Measurements from ENCODE around the gene ADAMTS19.

ADAMTS19 gene

GRCh38 chr5:129763651-129764050 lies 303.6 kb downstream of the ADAMTS19 start:
- TF ChIP-seq EP300 (IDR thresholded peaks at IDR 0.05; ENCODE audit: borderline replicate concordance) (no peak), EGR1 (IDR thresholded peaks at IDR 0.05) (no peak), MAX (IDR thresholded peaks at IDR 0.05) (no peak), CEBPB (IDR thresholded peaks at IDR 0.05) (no peak), TEAD4 (IDR thresholded peaks at IDR 0.05) (no peak), TAF1 (IDR thresholded peaks at IDR 0.05; ENCODE audit: low read depth) (no peak), FOXM1 (IDR thresholded peaks at IDR 0.05; ENCODE audit: borderline replicate concordance, low read depth) (no peak)

- TF ChIP-seq TCF12 (IDR thresholded peaks at IDR 0.05; ENCODE audit: low read depth) (no peak), FOXM1 (IDR thresholded peaks at IDR 0.05; ENCODE audit: borderline replicate concordance, low read depth) (no peak), REST (IDR thresholded peaks at IDR 0.05; ENCODE audit: low read depth) (no peak), TAF1 (IDR thresholded peaks at IDR 0.05; ENCODE audit: low read depth) (no peak), CREB1 (IDR thresholded peaks at IDR 0.05; ENCODE audit: low read depth) (no peak), RAD21 (IDR thresholded peaks at IDR 0.05; ENCODE audit: low read depth) (no peak)
Observed at GRCh38 chr5:129766798-129767197, 306.7 kb downstream of the ADAMTS19 start.

GRCh38 chr5:129767927-129768380 lies 307.9 kb downstream of the ADAMTS19 start:
- TF ChIP-seq RAD21 (IDR thresholded peaks at IDR 0.05; ENCODE audit: low read depth) (peak; percentile 97), USF1 (IDR thresholded peaks at IDR 0.05) (no peak), YY1 (IDR thresholded peaks at IDR 0.05; ENCODE audit: low read depth) (peak; percentile 78)

GRCh38 chr5:129768735-129769134 lies 308.6 kb downstream of the ADAMTS19 start:
- TF ChIP-seq REST (IDR thresholded peaks at IDR 0.05; ENCODE audit: low read depth) = no peak
- no peak for TF ChIP-seq TCF12 (IDR thresholded peaks at IDR 0.05; ENCODE audit: low read depth)
- no peak for TF ChIP-seq YY1 (IDR thresholded peaks at IDR 0.05; ENCODE audit: low read depth)
- no peak for TF ChIP-seq EP300 (IDR thresholded peaks at IDR 0.05; ENCODE audit: borderline replicate concordance)
- no peak for TF ChIP-seq CREB1 (IDR thresholded peaks at IDR 0.05; ENCODE audit: low read depth)
- no peak for TF ChIP-seq TEAD4 (IDR thresholded peaks at IDR 0.05)
- no peak for TF ChIP-seq FOXM1 (IDR thresholded peaks at IDR 0.05; ENCODE audit: borderline replicate concordance, low read depth)
- no peak for TF ChIP-seq NFIC (IDR thresholded peaks at IDR 0.05)
- TF ChIP-seq MAX (IDR thresholded peaks at IDR 0.05) = no peak
- no peak for TF ChIP-seq CEBPB (IDR thresholded peaks at IDR 0.05)
- no peak for TF ChIP-seq RAD21 (IDR thresholded peaks at IDR 0.05; ENCODE audit: low read depth)
- TF ChIP-seq ZBTB7A (IDR thresholded peaks at IDR 0.05; ENCODE audit: low read depth) = no peak
- no peak for TF ChIP-seq TAF1 (IDR thresholded peaks at IDR 0.05; ENCODE audit: low read depth)
- TF ChIP-seq EGR1 (IDR thresholded peaks at IDR 0.05) = no peak
- TF ChIP-seq USF1 (IDR thresholded peaks at IDR 0.05) = no peak

GRCh38 chr5:129770024-129770820 lies 310.1 kb downstream of the ADAMTS19 start:
- TF ChIP-seq CEBPB (IDR thresholded peaks at IDR 0.05) (no peak), NFIC (IDR thresholded peaks at IDR 0.05) (no peak), REST (IDR thresholded peaks at IDR 0.05; ENCODE audit: low read depth) (no peak), EP300 (IDR thresholded peaks at IDR 0.05; ENCODE audit: borderline replicate concordance) (no peak), USF1 (IDR thresholded peaks at IDR 0.05) (no peak), FOXM1 (IDR thresholded peaks at IDR 0.05; ENCODE audit: borderline replicate concordance, low read depth) (no peak), TCF12 (IDR thresholded peaks at IDR 0.05; ENCODE audit: low read depth) (no peak), MAX (IDR thresholded peaks at IDR 0.05) (no peak), CREB1 (IDR thresholded peaks at IDR 0.05; ENCODE audit: low read depth) (no peak), YY1 (IDR thresholded peaks at IDR 0.05; ENCODE audit: low read depth) (no peak), TAF1 (IDR thresholded peaks at IDR 0.05; ENCODE audit: low read depth) (no peak), TEAD4 (IDR thresholded peaks at IDR 0.05) (no peak), RAD21 (IDR thresholded peaks at IDR 0.05; ENCODE audit: low read depth) (no peak), ZBTB7A (IDR thresholded peaks at IDR 0.05; ENCODE audit: low read depth) (no peak), EGR1 (IDR thresholded peaks at IDR 0.05) (no peak)
